Measurements from ENCODE around the gene TEAD4.

Gene TEAD4

GRCh38 chr12:2974560-2974971 lies 15.4 kb downstream of the TEAD4 start:
- CTCF ChIA-PET, result interaction anchor here (1.4 kb wide), 1 partner anchor 11 kb away, joined by 6 read pairs; no protein-coding TSS in a partner anchor

GRCh38 chr12:2976581-2976996 lies 17.4 kb downstream of the TEAD4 start:
- POLR2A ChIA-PET, result interaction anchor here (0.5 to 0.9 kb wide), 2 partner anchors 14 to 16 kb away, joined by 3 read pairs; no protein-coding TSS in a partner anchor
- no peak for DNase-seq (ENCODE audit: low read depth, low spot score)
- CTCF ChIA-PET, result interaction anchor here (1.1 to 1.3 kb wide), 2 partner anchors 11 to 110 kb away, joined by 3 read pairs; no protein-coding TSS in a partner anchor
- TF ChIP-seq, protein P1, sequence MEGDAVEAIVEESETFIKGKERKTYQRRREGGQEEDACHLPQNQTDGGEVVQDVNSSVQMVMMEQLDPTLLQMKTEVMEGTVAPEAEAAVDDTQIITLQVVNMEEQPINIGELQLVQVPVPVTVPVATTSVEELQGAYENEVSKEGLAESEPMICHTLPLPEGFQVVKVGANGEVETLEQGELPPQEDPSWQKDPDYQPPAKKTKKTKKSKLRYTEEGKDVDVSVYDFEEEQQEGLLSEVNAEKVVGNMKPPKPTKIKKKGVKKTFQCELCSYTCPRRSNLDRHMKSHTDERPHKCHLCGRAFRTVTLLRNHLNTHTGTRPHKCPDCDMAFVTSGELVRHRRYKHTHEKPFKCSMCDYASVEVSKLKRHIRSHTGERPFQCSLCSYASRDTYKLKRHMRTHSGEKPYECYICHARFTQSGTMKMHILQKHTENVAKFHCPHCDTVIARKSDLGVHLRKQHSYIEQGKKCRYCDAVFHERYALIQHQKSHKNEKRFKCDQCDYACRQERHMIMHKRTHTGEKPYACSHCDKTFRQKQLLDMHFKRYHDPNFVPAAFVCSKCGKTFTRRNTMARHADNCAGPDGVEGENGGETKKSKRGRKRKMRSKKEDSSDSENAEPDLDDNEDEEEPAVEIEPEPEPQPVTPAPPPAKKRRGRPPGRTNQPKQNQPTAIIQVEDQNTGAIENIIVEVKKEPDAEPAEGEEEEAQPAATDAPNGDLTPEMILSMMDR (IDR thresholded peaks at IDR 0.05; ENCODE audit: insufficient read depth, low read length, missing control alignments), result no peak
- H3K4me3 ChIP-seq (ENCODE audit: low read depth, low read length), result no peak overlapping the region

More at GRCh38 chr12:2974560-2974971, 15.4 kb downstream of the TEAD4 start:
- POLR2A ChIA-PET, result no interaction called here
- no peak for DNase-seq (ENCODE audit: low read depth, low spot score)
- TF ChIP-seq, protein P1 (IDR thresholded peaks at IDR 0.05; ENCODE audit: insufficient read depth, low read length, missing control alignments), result no peak
- no peak overlapping the region for H3K4me3 ChIP-seq (ENCODE audit: low read depth, low read length)

DNA sequence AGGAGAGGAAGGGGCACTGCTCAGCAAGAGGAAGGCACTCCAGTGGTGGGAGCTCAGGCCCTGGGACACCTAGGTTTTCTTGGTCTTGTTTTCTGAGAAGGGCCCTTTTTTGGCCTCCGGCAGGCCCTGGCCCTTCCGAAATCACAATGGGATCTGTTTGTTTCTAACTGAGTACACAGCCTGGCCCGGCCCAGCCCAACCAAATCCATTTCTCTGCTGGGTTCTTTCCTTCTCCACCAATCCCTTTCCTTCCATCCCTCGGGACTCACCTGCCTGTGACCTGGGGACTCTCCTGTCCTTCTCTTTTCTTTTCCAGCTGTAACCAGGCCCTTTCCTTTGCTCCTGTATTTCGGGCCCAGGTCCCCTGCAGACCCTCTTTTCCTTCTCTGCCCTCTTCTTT lies 18.6 kb downstream of the TEAD4 start:
- TF ChIP-seq, protein P1 (IDR thresholded peaks at IDR 0.05; ENCODE audit: insufficient read depth, low read length, missing control alignments), result no peak
- POLR2A ChIA-PET, result no interaction called here
- no peak overlapping the region for H3K4me3 ChIP-seq (ENCODE audit: low read depth, low read length)
- no peak for DNase-seq (ENCODE audit: low read depth, low spot score)
- CTCF ChIA-PET, result interaction anchor here (1.1 kb wide), 1 partner anchor 111 kb away, joined by 3 read pairs; no protein-coding TSS in a partner anchor

DNA sequence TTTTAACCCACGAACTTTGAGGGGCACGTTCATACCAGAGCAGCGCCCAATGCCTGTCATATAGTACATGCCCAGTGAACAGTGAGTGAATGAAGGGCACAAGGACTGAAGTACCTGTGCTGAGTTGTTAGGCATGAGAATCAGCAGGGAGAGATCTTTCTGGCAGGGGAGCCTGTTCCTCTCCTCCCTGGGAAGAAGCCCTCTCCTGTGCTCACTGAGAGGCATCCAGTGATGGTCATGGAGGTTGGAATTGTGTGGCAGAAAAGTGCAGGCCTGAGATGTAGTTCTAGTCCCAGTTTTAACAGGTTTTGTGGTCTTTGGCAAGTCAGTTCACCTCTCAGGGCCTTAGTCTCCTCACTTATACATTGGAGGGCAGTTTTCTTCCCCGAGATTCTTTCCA lies 20.6 kb downstream of the TEAD4 start:
- POLR2A ChIA-PET, result no interaction called here
- TF ChIP-seq, protein P1 (IDR thresholded peaks at IDR 0.05; ENCODE audit: insufficient read depth, low read length, missing control alignments), result no peak
- CTCF ChIA-PET, result no interaction called here

DNA sequence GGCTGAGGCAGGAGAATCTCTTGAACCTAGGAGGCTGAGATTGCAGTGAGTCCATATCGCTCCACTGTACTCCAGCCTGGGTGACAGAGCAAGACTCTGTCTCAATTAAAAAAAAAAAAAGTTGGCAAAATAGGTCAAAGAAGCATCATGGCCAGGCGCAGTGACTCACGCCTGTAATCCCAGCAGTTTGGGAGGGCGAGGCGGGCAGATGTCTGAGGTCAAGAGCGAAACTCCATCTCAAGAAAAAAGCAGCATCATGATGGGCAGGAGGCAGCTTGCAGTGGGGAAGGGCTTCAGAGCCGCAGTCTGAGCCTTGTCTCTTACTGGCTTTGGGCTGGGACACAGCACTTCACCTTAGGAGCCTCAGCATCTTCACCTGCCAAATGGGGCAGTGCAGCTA lies 21.4 kb downstream of the TEAD4 start:
- no peak for DNase-seq (ENCODE audit: low read depth, low spot score)
- TF ChIP-seq, protein P1 (IDR thresholded peaks at IDR 0.05; ENCODE audit: insufficient read depth, low read length, missing control alignments), result no peak
- ChIA-PET POLR2A (no interaction called here), CTCF (no interaction called here)
- no peak overlapping the region for H3K4me3 ChIP-seq (ENCODE audit: low read depth, low read length)

More for the DNA sequence above, 20.6 kb downstream of the TEAD4 start:
- no peak overlapping the region for H3K4me3 ChIP-seq (ENCODE audit: low read depth, low read length)
- DNase-seq (ENCODE audit: low read depth, low spot score), result no peak

GRCh38 chr12:2982361-2982760 lies 23.2 kb downstream of the TEAD4 start:
- ChIA-PET POLR2A (no interaction called here), CTCF (interaction anchor here (1.0 kb wide), 1 partner anchor 128 kb away, joined by 3 read pairs; no protein-coding TSS in a partner anchor)
- no peak overlapping the region for H3K4me3 ChIP-seq (ENCODE audit: low read depth, low read length)
- TF ChIP-seq, protein P1 (IDR thresholded peaks at IDR 0.05; ENCODE audit: insufficient read depth, low read length, missing control alignments), result no peak
- DNase-seq (ENCODE audit: low read depth, low spot score), result no peak
